ENCODE results near the gene GUCY1A2. TPM values are rescaled to one million over a fixed set of nuclear protein-coding genes. Genes with fewer than 3 reads are reported as not detected.

The GUCY1A2 gene
- total RNA-seq, 1 experiment from 2014 or later, result not detected

- POLR2A ChIA-PET (ENCODE audit: unreplicated experiment), result no interaction called here
- CTCF ChIA-PET, result no interaction called here
- Histone ChIP-seq H4K20me1 (ENCODE audit: low read length) (no peaks in the 10 kb centered on the region), H3F3A (ENCODE audit: low read length, unreplicated experiment) (no peaks in the 10 kb centered on the region), H3K79me2 (ENCODE audit: low read length) (no peaks in the 10 kb centered on the region), H3K9ac (ENCODE audit: low read length) (no peak overlapping the region), H3K4me1 (ENCODE audit: insufficient read depth, low read length) (no peaks in the 10 kb centered on the region), H3K4me3 (ENCODE audit: low read length) (no peak overlapping the region), H3K4me2 (ENCODE audit: low read length) (no peak overlapping the region), H3K9me3 (ENCODE audit: low read length) (no peaks in the 10 kb centered on the region), H3K9me2 (replicated peaks; ENCODE audit: low read length) (no peaks in the 10 kb centered on the region), H2AFZ (ENCODE audit: low read length) (no peak overlapping the region), H3K27me3 (ENCODE audit: low read length) (peaks cover 21% of the 10 kb centered on the region), H3K27ac (ENCODE audit: low read length) (no peak overlapping the region), H3K36me3 (ENCODE audit: low read depth, low read length) (no peaks in the 10 kb centered on the region)
- TF ChIP-seq CTCF (conservative IDR thresholded peaks at IDR 0.05; ENCODE audit: low read depth, low read length) (no peak), EZH2 (IDR thresholded peaks at IDR 0.05; ENCODE audit: low read length, unreplicated experiment) (no peak), EZH2phosphoT487 (IDR thresholded peaks at IDR 0.05; ENCODE audit: borderline replicate concordance, low read length) (no peak)
- DNase-seq (no peak), ATAC-seq (no peak)
- intact Hi-C loops (cut with micrococcal nuclease), result no loop called here
- no TSS peak for BruUV-seq (replicated peaks)
These were observed 247.7 kb downstream of the GUCY1A2 start for GRCh38 chr11:106770489-106771085.

- Histone ChIP-seq H3K27ac (ENCODE audit: low read length) (no peak overlapping the region), H4K20me1 (ENCODE audit: low read length) (no peaks in the 10 kb centered on the region), H3K9me3 (ENCODE audit: low read length) (no peaks in the 10 kb centered on the region), H3K4me2 (ENCODE audit: low read length) (no peak overlapping the region), H2AFZ (ENCODE audit: low read length) (no peak overlapping the region), H3K4me3 (ENCODE audit: low read length) (no peak overlapping the region), H3K79me2 (ENCODE audit: low read length) (no peaks in the 10 kb centered on the region), H3K36me3 (ENCODE audit: low read depth, low read length) (no peaks in the 10 kb centered on the region), H3K27me3 (ENCODE audit: low read length) (peaks cover 43% of the 10 kb centered on the region), H3K9me2 (replicated peaks; ENCODE audit: low read length) (no peaks in the 10 kb centered on the region), H3K4me1 (ENCODE audit: insufficient read depth, low read length) (no peaks in the 10 kb centered on the region), H3F3A (ENCODE audit: low read length, unreplicated experiment) (no peaks in the 10 kb centered on the region), H3K9ac (ENCODE audit: low read length) (no peak overlapping the region)
- ATAC-seq (no peak), DNase-seq (no peak)
- intact Hi-C loops (cut with micrococcal nuclease), result no loop called here
- no TSS peak for BruUV-seq (replicated peaks)
- CTCF ChIA-PET, result no interaction called here
- TF ChIP-seq EZH2 (IDR thresholded peaks at IDR 0.05; ENCODE audit: low read length, unreplicated experiment), result no peak
- no peak for TF ChIP-seq EZH2phosphoT487 (IDR thresholded peaks at IDR 0.05; ENCODE audit: borderline replicate concordance, low read length)
- no peak for TF ChIP-seq CTCF (conservative IDR thresholded peaks at IDR 0.05; ENCODE audit: low read depth, low read length)
- POLR2A ChIA-PET (ENCODE audit: unreplicated experiment), result no interaction called here
These were observed 252.6 kb downstream of the GUCY1A2 start for GRCh38 chr11:106765469-106766258.

DNA sequence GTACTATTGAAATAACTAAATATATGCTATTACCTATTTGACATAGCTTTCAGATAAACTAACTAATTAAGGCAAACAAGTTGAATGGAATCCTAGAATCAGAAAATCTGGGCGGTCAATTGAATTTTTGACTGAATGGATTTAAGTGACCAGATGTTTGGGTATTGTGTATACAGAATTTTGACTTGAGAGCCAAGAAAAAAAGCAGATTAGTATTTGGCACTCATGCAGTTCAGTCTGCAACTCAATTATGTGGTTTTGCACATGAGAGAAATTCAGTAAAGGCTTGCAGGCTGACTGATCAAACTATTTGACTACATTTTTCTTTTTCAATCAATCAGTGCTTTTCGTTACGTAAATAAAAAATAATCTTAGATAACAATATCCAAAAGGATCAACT lies 254.8 kb downstream of the GUCY1A2 start:
- ChIA-PET POLR2A (ENCODE audit: unreplicated experiment) (no interaction called here), CTCF (no interaction called here)
- intact Hi-C loops (cut with micrococcal nuclease), result no loop called here
- BruUV-seq (replicated peaks), result no TSS peak
- no peak overlapping the region for H2AFZ ChIP-seq (ENCODE audit: low read length)
- no peak for DNase-seq
- H3K4me1 ChIP-seq (ENCODE audit: insufficient read depth, low read length), result no peaks in the 10 kb centered on the region
- no peak overlapping the region for H3K4me2 ChIP-seq (ENCODE audit: low read length)
- no peak for ATAC-seq
- no peaks in the 10 kb centered on the region for H3K79me2 ChIP-seq (ENCODE audit: low read length)
- no peak for TF ChIP-seq EZH2phosphoT487 (IDR thresholded peaks at IDR 0.05; ENCODE audit: borderline replicate concordance, low read length)
- TF ChIP-seq CTCF (conservative IDR thresholded peaks at IDR 0.05; ENCODE audit: low read depth, low read length), result no peak
- TF ChIP-seq EZH2 (IDR thresholded peaks at IDR 0.05; ENCODE audit: low read length, unreplicated experiment), result no peak
- no peaks in the 10 kb centered on the region for H3K36me3 ChIP-seq (ENCODE audit: low read depth, low read length)
- H3K27ac ChIP-seq (ENCODE audit: low read length), result no peak overlapping the region
- H3K4me3 ChIP-seq (ENCODE audit: low read length), result no peak overlapping the region
- H3K9me2 ChIP-seq (replicated peaks; ENCODE audit: low read length), result no peaks in the 10 kb centered on the region
- H3K27me3 ChIP-seq (ENCODE audit: low read length), result peaks cover 43% of the 10 kb centered on the region
- no peaks in the 10 kb centered on the region for H4K20me1 ChIP-seq (ENCODE audit: low read length)
- H3K9me3 ChIP-seq (ENCODE audit: low read length), result no peaks in the 10 kb centered on the region
- no peaks in the 10 kb centered on the region for H3F3A ChIP-seq (ENCODE audit: low read length, unreplicated experiment)
- H3K9ac ChIP-seq (ENCODE audit: low read length), result no peak overlapping the region
